Measurements from ENCODE around the gene GSKIP.

Gene GSKIP

GRCh38 chr14:96362071-96362964 lies 1.0 kb upstream of the GSKIP start:
- FAIRE-seq = peak; percentile 98
- DNase-seq (ENCODE audit: insufficient read length, low spot score) = peak; percentile 23
- TF ChIP-seq POLR2A (IDR thresholded peaks at IDR 0.05; ENCODE audit: low read depth, low read length) = no peak

GRCh38 chr14:96363751-96364336 lies 518 bp downstream of the GSKIP start:
- TF ChIP-seq POLR2A (IDR thresholded peaks at IDR 0.05; ENCODE audit: low read depth, low read length) = no peak
- peak; percentile 26 for DNase-seq (ENCODE audit: insufficient read length, low spot score)
- peak; percentile 57 for FAIRE-seq

GRCh38 chr14:96364962-96365361 lies 1.6 kb downstream of the GSKIP start:
- no peak for TF ChIP-seq POLR2A (IDR thresholded peaks at IDR 0.05; ENCODE audit: low read depth, low read length)
- FAIRE-seq (no peak), DNase-seq (ENCODE audit: insufficient read length, low spot score) (no peak)

- FAIRE-seq (no peak), DNase-seq (ENCODE audit: insufficient read length, low spot score) (no peak)
- TF ChIP-seq POLR2A (IDR thresholded peaks at IDR 0.05; ENCODE audit: low read depth, low read length) = no peak
These were observed 5.2 kb downstream of the GSKIP start for GRCh38 chr14:96368534-96368933.

- no peak for TF ChIP-seq POLR2A (IDR thresholded peaks at IDR 0.05; ENCODE audit: low read depth, low read length)
- no peak for DNase-seq (ENCODE audit: insufficient read length, low spot score)
These were observed 7.2 kb downstream of the GSKIP start for GRCh38 chr14:96370528-96370927.

GRCh38 chr14:96373538-96373937 lies 10.2 kb downstream of the GSKIP start:
- no peak for FAIRE-seq
- TF ChIP-seq POLR2A (IDR thresholded peaks at IDR 0.05; ENCODE audit: low read depth, low read length) = no peak

More at GRCh38 chr14:96370528-96370927, 7.2 kb downstream of the GSKIP start:
- no peak for FAIRE-seq

GRCh38 chr14:96376093-96376492 lies 12.8 kb downstream of the GSKIP start:
- no peak for TF ChIP-seq POLR2A (IDR thresholded peaks at IDR 0.05; ENCODE audit: low read depth, low read length)
- FAIRE-seq = no peak
- DNase-seq (ENCODE audit: insufficient read length, low spot score) = no peak

More at GRCh38 chr14:96373538-96373937, 10.2 kb downstream of the GSKIP start:
- no peak for DNase-seq (ENCODE audit: insufficient read length, low spot score)

GRCh38 chr14:96380735-96381134 lies 17.4 kb downstream of the GSKIP start:
- FAIRE-seq (no peak), DNase-seq (ENCODE audit: insufficient read length, low spot score) (no peak)
- TF ChIP-seq POLR2A (IDR thresholded peaks at IDR 0.05; ENCODE audit: low read depth, low read length) = no peak

- FAIRE-seq (peak; percentile 27), DNase-seq (ENCODE audit: insufficient read length, low spot score) (no peak)
- TF ChIP-seq POLR2A (IDR thresholded peaks at IDR 0.05; ENCODE audit: low read depth, low read length) = no peak
These were observed 20.1 kb downstream of the GSKIP start for GRCh38 chr14:96383445-96383844.

- FAIRE-seq (no peak), DNase-seq (ENCODE audit: insufficient read length, low spot score) (no peak)
- TF ChIP-seq POLR2A (IDR thresholded peaks at IDR 0.05; ENCODE audit: low read depth, low read length) = no peak
These were observed 20.7 kb downstream of the GSKIP start for GRCh38 chr14:96384053-96384452.

GRCh38 chr14:96384740-96385139 lies 21.4 kb downstream of the GSKIP start:
- DNase-seq (ENCODE audit: insufficient read length, low spot score) (no peak), FAIRE-seq (no peak)

GRCh38 chr14:96385385-96385784 lies 22.1 kb downstream of the GSKIP start:
- FAIRE-seq = no peak
- TF ChIP-seq POLR2A (IDR thresholded peaks at IDR 0.05; ENCODE audit: low read depth, low read length) = no peak

More at GRCh38 chr14:96384740-96385139, 21.4 kb downstream of the GSKIP start:
- TF ChIP-seq POLR2A (IDR thresholded peaks at IDR 0.05; ENCODE audit: low read depth, low read length) = no peak

GRCh38 chr14:96390965-96391292 lies 27.6 kb downstream of the GSKIP start:
- FAIRE-seq = peak; percentile 27
- no peak for TF ChIP-seq POLR2A (IDR thresholded peaks at IDR 0.05; ENCODE audit: low read depth, low read length)
- DNase-seq (ENCODE audit: insufficient read length, low spot score) = no peak

More at GRCh38 chr14:96385385-96385784, 22.1 kb downstream of the GSKIP start:
- no peak for DNase-seq (ENCODE audit: insufficient read length, low spot score)

- FAIRE-seq = peak; percentile 58
- TF ChIP-seq POLR2A (IDR thresholded peaks at IDR 0.05; ENCODE audit: low read depth, low read length) = peak; percentile 38; the same call in 1 of the 2 replicates
These were observed 28.2 kb downstream of the GSKIP start for GRCh38 chr14:96391293-96392118.

More at GRCh38 chr14:96391293-96392118, 28.2 kb downstream of the GSKIP start:
- DNase-seq (ENCODE audit: insufficient read length, low spot score) = peak; percentile 85

Data from H54 (cell line).